H1 (cell line): ENCODE results near the gene OR5H15. TPM values are rescaled to one million over a fixed set of nuclear protein-coding genes. Genes with fewer than 3 reads are reported as not detected.

ENCODE experiments used
- BCL11A ChIP-seq, 2 experiments: IDR thresholded peaks; one replicate each; pipeline ENCODE4 v1.6.1; 2011; ENCODE audit warnings: low read depth in 2 of 2, low read length in 2 of 2, mild to moderate bottlenecking in 2 of 2
- GTF2F1 ChIP-seq: IDR thresholded peaks from 2 replicates; pipeline ENCODE4 v1.6.1; 2012; ENCODE audit warnings: low read depth, low read length, improper control_type of control experiment, borderline replicate concordance
- HDAC6 ChIP-seq: IDR thresholded peaks from one replicate; pipeline ENCODE4 v1.7.1; 2012; ENCODE audit warnings: low read depth, mild to moderate bottlenecking, inconsistent platforms, low read length, moderate library complexity
- TCF12 ChIP-seq: IDR thresholded peaks from 2 replicates; pipeline ENCODE4 v1.6.1; 2011; ENCODE audit warnings: low read depth, mild to moderate bottlenecking, low read length
- polyA plus RNA-seq, 7 experiments: library from polyadenylated mRNA; depleted of rRNA in 3 of 7; stranded (reverse) in 5 of 7; unstranded in 2 of 7; fragments of >200 nt in 5 of 7; fragments of 200-250 nt in 2 of 7; gene quantifications; 1 replicate in 5 of 7; 2 replicates in 1 of 7; 4 replicates in 1 of 7; pipeline versions ENCODE4 v1.2.1 to v1.2.3, GENCODE V29; 2011 to 2013; ENCODE audit warnings: missing spikeins in 2 of 7, mixed read lengths in 2 of 7
- total RNA-seq: library from RNA; stranded (reverse); fragmentation: NEBNext Ultra II Directional; extraction: Animal tissue kit (Norgen Biotek cat#: 25700); gene quantifications from 2 replicates; pipeline ENCODE4 v1.2.1, GENCODE V29; 2021

The OR5H15 gene
- total and polyA plus RNA-seq, 2 of the 8 experiments (the other 6 are each of a cell fraction or from before 2014, with no cell fraction given): not detected

DNA sequence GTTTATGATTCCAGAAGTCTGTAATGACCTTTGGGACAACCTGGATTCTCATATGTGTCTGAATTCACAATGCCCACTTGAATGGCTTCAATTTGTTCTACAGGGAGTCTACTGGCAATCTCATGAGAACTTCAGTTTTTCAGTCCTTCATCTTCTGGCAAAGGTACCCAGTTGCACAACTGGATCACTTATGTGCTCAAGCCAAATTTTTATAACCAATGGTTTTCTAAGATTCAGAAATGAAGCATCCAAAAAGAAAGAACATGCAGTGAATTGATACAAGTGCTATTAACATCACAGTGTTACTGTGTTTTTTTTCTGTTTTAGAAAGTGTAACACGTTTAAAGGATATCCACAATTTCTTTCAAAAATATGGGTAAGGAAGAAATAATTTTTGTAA lies 19.3 kb upstream of the OR5H15 start, which contains the start of gene OR5H14 (continued):
- TF ChIP-seq GTF2F1 (no peak), BCL11A (IDR thresholded peaks at IDR 0.05; ENCODE audit: low read depth in 2 of 2, low read length in 2 of 2) (no peak), TCF12 (no peak), HDAC6 (no peak)
